ENCODE data around the gene LYZL2. TPM values are rescaled to one million over a fixed set of nuclear protein-coding genes. Genes with fewer than 3 reads are reported as not detected.

The LYZL2 gene
- total and polyA plus RNA-seq, 9 of the 15 experiments (the other 6 are each of a cell fraction or from before 2014, with no cell fraction given): not detected

DNA sequence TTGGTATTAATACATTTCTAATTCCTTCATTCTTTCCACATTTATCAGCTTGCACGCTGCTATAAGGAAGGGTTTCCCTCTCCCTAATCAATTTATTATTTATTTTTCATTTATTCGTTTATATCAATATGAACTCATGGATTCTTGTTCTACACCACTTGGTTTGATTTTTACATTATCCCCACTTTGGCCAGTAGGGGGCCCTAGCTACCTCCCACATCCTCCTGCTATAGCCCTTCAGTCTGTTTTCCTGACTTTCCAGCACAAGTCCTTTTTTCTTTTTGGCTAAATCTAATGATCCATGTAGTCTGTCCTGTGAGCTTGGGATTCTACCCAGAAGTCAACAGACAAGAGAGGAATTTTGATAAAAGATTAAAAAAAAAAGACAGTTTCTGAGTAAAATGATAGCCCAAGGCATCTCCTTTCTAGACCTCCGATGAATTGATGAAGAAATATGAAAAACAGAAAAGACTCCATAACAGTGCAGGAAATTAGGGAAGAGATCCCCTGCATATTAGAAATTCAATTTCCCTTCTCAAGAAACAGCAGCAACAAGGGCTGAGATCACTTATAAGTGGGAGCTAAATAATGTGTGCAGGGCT, 47.7 kb downstream of the LYZL2 start:
- in situ Hi-C loops (cut with MboI) (loop anchor here (5.0 kb wide), 1 partner anchor 190 kb away; no protein-coding TSS in a partner anchor), intact Hi-C loops (cut with micrococcal nuclease) (loop anchor here (2.0 kb wide), 1 partner anchor 29 kb away; no protein-coding TSS in a partner anchor)
- ATAC-seq: peak; percentile 63; the same call in 2 of the 3 replicates
- TF ChIP-seq RAD21 (CRISPR knock-in tag; conservative IDR thresholded peaks at IDR 0.05 in 1 of 2, IDR thresholded peaks at IDR 0.05 in 1 of 2): peak in 1 of 2 experiments; percentile 49; a peak in 3 of 4 replicates
- TF ChIP-seq, protein P1, sequence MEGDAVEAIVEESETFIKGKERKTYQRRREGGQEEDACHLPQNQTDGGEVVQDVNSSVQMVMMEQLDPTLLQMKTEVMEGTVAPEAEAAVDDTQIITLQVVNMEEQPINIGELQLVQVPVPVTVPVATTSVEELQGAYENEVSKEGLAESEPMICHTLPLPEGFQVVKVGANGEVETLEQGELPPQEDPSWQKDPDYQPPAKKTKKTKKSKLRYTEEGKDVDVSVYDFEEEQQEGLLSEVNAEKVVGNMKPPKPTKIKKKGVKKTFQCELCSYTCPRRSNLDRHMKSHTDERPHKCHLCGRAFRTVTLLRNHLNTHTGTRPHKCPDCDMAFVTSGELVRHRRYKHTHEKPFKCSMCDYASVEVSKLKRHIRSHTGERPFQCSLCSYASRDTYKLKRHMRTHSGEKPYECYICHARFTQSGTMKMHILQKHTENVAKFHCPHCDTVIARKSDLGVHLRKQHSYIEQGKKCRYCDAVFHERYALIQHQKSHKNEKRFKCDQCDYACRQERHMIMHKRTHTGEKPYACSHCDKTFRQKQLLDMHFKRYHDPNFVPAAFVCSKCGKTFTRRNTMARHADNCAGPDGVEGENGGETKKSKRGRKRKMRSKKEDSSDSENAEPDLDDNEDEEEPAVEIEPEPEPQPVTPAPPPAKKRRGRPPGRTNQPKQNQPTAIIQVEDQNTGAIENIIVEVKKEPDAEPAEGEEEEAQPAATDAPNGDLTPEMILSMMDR (IDR thresholded peaks at IDR 0.05 in 2 of 3, conservative IDR thresholded peaks at IDR 0.05 in 1 of 3; ENCODE audit: insufficient read depth in 2 of 3, low read depth in 1 of 3, low read length in 3 of 3): peak; percentile 59 to 84 (median 83)
- TF ChIP-seq SMC3 (conservative IDR thresholded peaks at IDR 0.05; ENCODE audit: insufficient read depth, low read depth, low read length): 0 out of 2 replicates have a peak, but pooled peaks have one; percentile 32
- no peak for TF ChIP-seq HSF4 (CRISPR knock-in tag; IDR thresholded peaks at IDR 0.05; ENCODE audit: borderline replicate concordance)
- 0 out of 2 replicates have a peak, but pooled peaks have one; percentile 8 for TF ChIP-seq ELF4 (CRISPR knock-in tag; IDR thresholded peaks at IDR 0.05)
- 0 out of 2 replicates have a peak, but pooled peaks have one; percentile 50 for TF ChIP-seq KLF16 (IDR thresholded peaks at IDR 0.05)
- no peak for TF ChIP-seq ZNF253 (CRISPR knock-in tag; conservative IDR thresholded peaks at IDR 0.05)
- TF ChIP-seq, protein P2, sequence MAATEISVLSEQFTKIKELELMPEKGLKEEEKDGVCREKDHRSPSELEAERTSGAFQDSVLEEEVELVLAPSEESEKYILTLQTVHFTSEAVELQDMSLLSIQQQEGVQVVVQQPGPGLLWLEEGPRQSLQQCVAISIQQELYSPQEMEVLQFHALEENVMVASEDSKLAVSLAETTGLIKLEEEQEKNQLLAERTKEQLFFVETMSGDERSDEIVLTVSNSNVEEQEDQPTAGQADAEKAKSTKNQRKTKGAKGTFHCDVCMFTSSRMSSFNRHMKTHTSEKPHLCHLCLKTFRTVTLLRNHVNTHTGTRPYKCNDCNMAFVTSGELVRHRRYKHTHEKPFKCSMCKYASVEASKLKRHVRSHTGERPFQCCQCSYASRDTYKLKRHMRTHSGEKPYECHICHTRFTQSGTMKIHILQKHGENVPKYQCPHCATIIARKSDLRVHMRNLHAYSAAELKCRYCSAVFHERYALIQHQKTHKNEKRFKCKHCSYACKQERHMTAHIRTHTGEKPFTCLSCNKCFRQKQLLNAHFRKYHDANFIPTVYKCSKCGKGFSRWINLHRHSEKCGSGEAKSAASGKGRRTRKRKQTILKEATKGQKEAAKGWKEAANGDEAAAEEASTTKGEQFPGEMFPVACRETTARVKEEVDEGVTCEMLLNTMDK (IDR thresholded peaks at IDR 0.05; ENCODE audit: borderline replicate concordance, insufficient read depth, low read depth, low read length, poor library complexity, severe bottlenecking): peak; percentile 21
- peak; percentile 67 to 72 (median 70) for DNase-seq (ENCODE audit: extremely low read depth in 1 of 4, low spot score in 3 of 4)
- Histone ChIP-seq H3K36me3 (ENCODE audit: control insufficient read depth, insufficient read depth, low read length) (no peaks in the 10 kb centered on the region), H3K9ac (ENCODE audit: insufficient read depth in 1 of 2, low read depth in 2 of 2, low read length in 2 of 2) (no peak overlapping the region), H3K27me3 (ENCODE audit: control insufficient read depth in 2 of 2, insufficient read depth in 2 of 2, low read length in 2 of 2) (no peaks in the 10 kb centered on the region), H3K4me3 (no peak overlapping the region), H3K4me1 (replicated peaks in 1 of 2; ENCODE audit: control insufficient read depth in 2 of 2, insufficient read depth in 2 of 2, low read length in 2 of 2) (peaks cover 4 to 7% of the 10 kb centered on the region in 2 experiments; a peak in 3 of 5 replicates), H3K9me3 (replicated peaks; ENCODE audit: control insufficient read depth, insufficient read depth, low read depth, low read length) (no peaks in the 10 kb centered on the region), H3K9me1 (ENCODE audit: control insufficient read depth, insufficient read depth, low read length) (no peaks in the 10 kb centered on the region), H4K20me1 (replicated peaks; ENCODE audit: control insufficient read depth, insufficient read depth, low read length) (no peaks in the 10 kb centered on the region), H3K4me2 (ENCODE audit: insufficient read depth, low read length) (no peak overlapping the region), H3K27ac (ENCODE audit: extremely low read depth, low read depth, low read length) (no peak overlapping the region), H3K79me2 (ENCODE audit: control insufficient read depth, insufficient read depth, low read length) (no peaks in the 10 kb centered on the region), H2AFZ (ENCODE audit: low read depth, low read length) (0 out of 2 replicates have a peak overlapping the region, but pooled peaks have one; percentile 4)
- peak; percentile 84 for FAIRE-seq
- 29% methylated on average over 3 of the region's 3 CpGs for WGBS (ENCODE audit: insufficient coverage, low coverage, missing lambda C conversion rate)
- POLR2A ChIA-PET: interaction anchor here (0.7 to 1.2 kb wide), 3 partner anchors 9 to 144 kb away, joined by 3 to 15 read pairs (median 6); no protein-coding TSS in a partner anchor
- BruUV-seq (replicated peaks): no TSS peak
- CTCF ChIA-PET (ENCODE audit: low intra/inter-chr PET ratio): interaction anchor here (0.6 to 1.1 kb wide), 2 partner anchors 115 to 147 kb away, joined by 3 to 5 read pairs; no protein-coding TSS in a partner anchor
